ENCODE data around the gene TTC3.

Gene TTC3

DNA sequence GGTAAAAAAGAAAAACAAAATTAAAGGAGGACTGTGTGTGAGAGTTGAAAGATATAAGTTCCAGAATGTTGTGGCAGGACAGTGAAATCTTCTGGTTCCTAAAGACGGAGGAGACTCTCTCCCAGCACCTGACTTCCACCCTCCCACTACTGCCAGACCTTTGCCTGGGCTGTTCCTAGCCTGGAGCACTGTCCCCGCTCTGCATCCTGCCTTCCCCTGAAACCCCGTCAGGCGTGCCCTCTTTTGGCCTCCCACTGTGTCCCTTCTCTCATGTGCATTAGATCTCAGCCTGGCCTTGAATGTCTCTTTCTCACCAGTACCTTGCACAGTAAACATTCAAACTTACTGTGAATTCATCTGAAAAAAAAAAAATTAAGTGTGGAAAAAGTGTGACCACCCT, 120.0 kb downstream of the TTC3 start:
- H3K79me2 ChIP-seq (ENCODE audit: low read length), result no peaks in the 10 kb centered on the region
- no peaks in the 10 kb centered on the region for H3K9me2 ChIP-seq (replicated peaks; ENCODE audit: insufficient read depth, low read length)
- no peak for DNase-seq
- no peak overlapping the region for H3K9ac ChIP-seq (ENCODE audit: low read length)
- TF ChIP-seq, protein P1, sequence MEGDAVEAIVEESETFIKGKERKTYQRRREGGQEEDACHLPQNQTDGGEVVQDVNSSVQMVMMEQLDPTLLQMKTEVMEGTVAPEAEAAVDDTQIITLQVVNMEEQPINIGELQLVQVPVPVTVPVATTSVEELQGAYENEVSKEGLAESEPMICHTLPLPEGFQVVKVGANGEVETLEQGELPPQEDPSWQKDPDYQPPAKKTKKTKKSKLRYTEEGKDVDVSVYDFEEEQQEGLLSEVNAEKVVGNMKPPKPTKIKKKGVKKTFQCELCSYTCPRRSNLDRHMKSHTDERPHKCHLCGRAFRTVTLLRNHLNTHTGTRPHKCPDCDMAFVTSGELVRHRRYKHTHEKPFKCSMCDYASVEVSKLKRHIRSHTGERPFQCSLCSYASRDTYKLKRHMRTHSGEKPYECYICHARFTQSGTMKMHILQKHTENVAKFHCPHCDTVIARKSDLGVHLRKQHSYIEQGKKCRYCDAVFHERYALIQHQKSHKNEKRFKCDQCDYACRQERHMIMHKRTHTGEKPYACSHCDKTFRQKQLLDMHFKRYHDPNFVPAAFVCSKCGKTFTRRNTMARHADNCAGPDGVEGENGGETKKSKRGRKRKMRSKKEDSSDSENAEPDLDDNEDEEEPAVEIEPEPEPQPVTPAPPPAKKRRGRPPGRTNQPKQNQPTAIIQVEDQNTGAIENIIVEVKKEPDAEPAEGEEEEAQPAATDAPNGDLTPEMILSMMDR (IDR thresholded peaks at IDR 0.05; ENCODE audit: low read length), result no peak
- no peak for TF ChIP-seq EZH2phosphoT487 (IDR thresholded peaks at IDR 0.05; ENCODE audit: low read length)
- TF ChIP-seq EZH2 (optimal IDR thresholded peaks at IDR 0.05; ENCODE audit: low read depth, low read length), result no peak
- no peaks in the 10 kb centered on the region for H3F3A ChIP-seq (ENCODE audit: insufficient read depth, low read length)
- no peaks in the 10 kb centered on the region for H3K4me1 ChIP-seq (ENCODE audit: low read length)
- H3K27ac ChIP-seq (ENCODE audit: low read length), result no peak overlapping the region
- H3K9me3 ChIP-seq (replicated peaks; ENCODE audit: insufficient read depth, low read length), result no peaks in the 10 kb centered on the region
- H2AFZ ChIP-seq (ENCODE audit: low read length), result no peak overlapping the region
- no peak overlapping the region for H3K4me3 ChIP-seq (ENCODE audit: low read length)
- no peaks in the 10 kb centered on the region for H3K36me3 ChIP-seq (replicated peaks; ENCODE audit: insufficient read depth, low read length)
- no peaks in the 10 kb centered on the region for H4K20me1 ChIP-seq (ENCODE audit: insufficient read depth, low read length)
- H3K27me3 ChIP-seq (replicated peaks; ENCODE audit: insufficient read depth, low read length), result no peaks in the 10 kb centered on the region
- no peak overlapping the region for H3K4me2 ChIP-seq (ENCODE audit: low read depth, low read length)

DNA sequence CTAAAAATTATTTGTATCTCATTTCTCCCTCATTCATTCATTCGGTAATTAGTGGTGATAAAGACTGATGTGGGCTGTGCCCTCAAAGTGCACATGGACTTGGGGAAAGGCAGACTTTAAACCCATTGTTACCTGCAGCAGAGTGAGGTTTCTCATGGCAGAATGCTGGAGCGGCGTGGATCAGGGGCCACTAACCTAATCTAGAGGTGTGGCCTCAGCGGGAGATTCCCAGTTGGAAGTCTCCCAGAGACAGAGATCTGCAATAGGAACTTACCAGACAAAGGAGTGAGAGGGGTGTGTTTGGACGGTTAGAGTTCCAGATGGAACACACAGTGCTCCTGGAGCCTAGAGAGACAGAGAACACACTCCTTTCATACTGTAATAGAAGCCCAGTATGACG, 120.6 kb downstream of the TTC3 start:
- H3F3A ChIP-seq (ENCODE audit: insufficient read depth, low read length), result no peaks in the 10 kb centered on the region
- no peak overlapping the region for H3K4me2 ChIP-seq (ENCODE audit: low read depth, low read length)
- no peak overlapping the region for H3K27ac ChIP-seq (ENCODE audit: low read length)
- TF ChIP-seq EZH2phosphoT487 (IDR thresholded peaks at IDR 0.05; ENCODE audit: low read length) (no peak), EZH2 (optimal IDR thresholded peaks at IDR 0.05; ENCODE audit: low read depth, low read length) (no peak)
- TF ChIP-seq, protein P1 (IDR thresholded peaks at IDR 0.05; ENCODE audit: low read length), result no peak
- H3K9me2 ChIP-seq (replicated peaks; ENCODE audit: insufficient read depth, low read length), result no peaks in the 10 kb centered on the region
- H3K4me3 ChIP-seq (ENCODE audit: low read length), result no peak overlapping the region
- H2AFZ ChIP-seq (ENCODE audit: low read length), result no peak overlapping the region
- H3K9ac ChIP-seq (ENCODE audit: low read length), result no peak overlapping the region
- no peaks in the 10 kb centered on the region for H3K27me3 ChIP-seq (replicated peaks; ENCODE audit: insufficient read depth, low read length)
- H4K20me1 ChIP-seq (ENCODE audit: insufficient read depth, low read length), result no peaks in the 10 kb centered on the region
- H3K79me2 ChIP-seq (ENCODE audit: low read length), result no peaks in the 10 kb centered on the region
- no peaks in the 10 kb centered on the region for H3K9me3 ChIP-seq (replicated peaks; ENCODE audit: insufficient read depth, low read length)
- DNase-seq, result no peak
- no peaks in the 10 kb centered on the region for H3K4me1 ChIP-seq (ENCODE audit: low read length)
- H3K36me3 ChIP-seq (replicated peaks; ENCODE audit: insufficient read depth, low read length), result no peaks in the 10 kb centered on the region

DNA sequence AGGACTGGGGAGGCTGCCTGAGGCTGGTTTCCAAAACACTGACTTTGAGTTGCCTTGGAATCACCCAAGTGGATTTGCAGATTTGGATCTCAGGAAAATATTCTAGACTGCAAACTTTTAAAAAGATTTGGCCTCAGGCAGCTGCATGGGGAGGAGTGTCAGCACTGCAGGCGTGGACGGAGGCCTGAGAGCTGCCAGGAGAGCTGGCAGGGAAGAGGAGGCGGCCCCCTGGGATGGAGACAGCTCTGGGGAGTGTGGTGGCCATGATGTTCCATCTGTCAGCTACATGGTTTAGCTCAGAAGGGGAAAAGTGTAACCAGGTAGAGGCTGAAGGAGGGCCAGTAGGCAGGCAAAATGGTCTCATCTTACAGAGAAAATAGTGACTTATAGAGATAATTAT, 122.0 kb downstream of the TTC3 start:
- H3K4me2 ChIP-seq (ENCODE audit: low read depth, low read length), result no peak overlapping the region
- H2AFZ ChIP-seq (ENCODE audit: low read length), result no peak overlapping the region
- no peak for DNase-seq
- no peaks in the 10 kb centered on the region for H3K4me1 ChIP-seq (ENCODE audit: low read length)
- no peaks in the 10 kb centered on the region for H3K9me2 ChIP-seq (replicated peaks; ENCODE audit: insufficient read depth, low read length)
- H3K79me2 ChIP-seq (ENCODE audit: low read length), result no peaks in the 10 kb centered on the region
- H3F3A ChIP-seq (ENCODE audit: insufficient read depth, low read length), result no peaks in the 10 kb centered on the region
- H3K36me3 ChIP-seq (replicated peaks; ENCODE audit: insufficient read depth, low read length), result no peaks in the 10 kb centered on the region
- H3K9me3 ChIP-seq (replicated peaks; ENCODE audit: insufficient read depth, low read length), result no peaks in the 10 kb centered on the region
- H3K4me3 ChIP-seq (ENCODE audit: low read length), result no peak overlapping the region
- H3K27ac ChIP-seq (ENCODE audit: low read length), result no peak overlapping the region
- H3K9ac ChIP-seq (ENCODE audit: low read length), result no peak overlapping the region
- H4K20me1 ChIP-seq (ENCODE audit: insufficient read depth, low read length), result no peaks in the 10 kb centered on the region
- no peaks in the 10 kb centered on the region for H3K27me3 ChIP-seq (replicated peaks; ENCODE audit: insufficient read depth, low read length)
- TF ChIP-seq, protein P1 (IDR thresholded peaks at IDR 0.05; ENCODE audit: low read length), result no peak
- TF ChIP-seq EZH2phosphoT487 (IDR thresholded peaks at IDR 0.05; ENCODE audit: low read length) (no peak), EZH2 (optimal IDR thresholded peaks at IDR 0.05; ENCODE audit: low read depth, low read length) (no peak)

Data from MM.1S (cell line).